ENCODE results near the gene CD36.

The CD36 gene

DNA sequence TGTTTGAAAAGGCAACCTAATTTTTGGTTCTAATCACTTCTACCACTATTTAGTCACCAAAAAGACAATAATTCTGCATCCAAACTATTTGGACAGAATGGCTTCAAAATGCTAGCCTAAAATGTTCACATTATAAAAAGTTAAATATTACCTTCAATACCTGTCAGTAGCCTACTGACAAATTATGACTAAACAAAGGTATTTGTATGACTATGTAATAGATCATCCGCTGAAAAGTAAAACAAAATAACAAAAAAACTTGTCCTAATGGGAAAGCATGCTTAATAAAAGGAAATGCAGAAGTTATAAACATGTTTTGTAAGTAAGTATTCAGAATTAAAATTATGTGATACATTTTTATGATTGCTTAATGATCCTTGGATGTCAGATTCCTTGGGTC, 36.6 kb downstream of the CD36 start:
- no peaks in the 10 kb centered on the region for H3K27me3 ChIP-seq (ENCODE audit: insufficient read depth, low read length)
- H2AFZ ChIP-seq (ENCODE audit: low read length) = no peak overlapping the region
- no peak overlapping the region for H3K27ac ChIP-seq (ENCODE audit: low read depth, low read length, poor library complexity, severe bottlenecking)
- no peaks in the 10 kb centered on the region for H3K4me1 ChIP-seq (ENCODE audit: insufficient read depth, low read length, severe bottlenecking)
- no peaks in the 10 kb centered on the region for H3K79me2 ChIP-seq (ENCODE audit: insufficient read depth, low read length)
- H3K9me3 ChIP-seq (ENCODE audit: low read length) = no peaks in the 10 kb centered on the region
- no peaks in the 10 kb centered on the region for H3K9me2 ChIP-seq (ENCODE audit: low read depth, low read length)
- H3K9ac ChIP-seq (ENCODE audit: low read length) = no peak overlapping the region
- no peaks in the 10 kb centered on the region for H4K20me1 ChIP-seq (ENCODE audit: insufficient read depth, low read length)
- no peaks in the 10 kb centered on the region for H3K36me3 ChIP-seq (ENCODE audit: insufficient read depth, low read length)
- H3F3A ChIP-seq (ENCODE audit: insufficient read depth, low read length) = no peaks in the 10 kb centered on the region
- no peak overlapping the region for H3K4me2 ChIP-seq (ENCODE audit: low read length)
- no peak overlapping the region for H3K4me3 ChIP-seq (ENCODE audit: low read depth, low read length, poor library complexity, severe bottlenecking)
- TF ChIP-seq, protein P1, sequence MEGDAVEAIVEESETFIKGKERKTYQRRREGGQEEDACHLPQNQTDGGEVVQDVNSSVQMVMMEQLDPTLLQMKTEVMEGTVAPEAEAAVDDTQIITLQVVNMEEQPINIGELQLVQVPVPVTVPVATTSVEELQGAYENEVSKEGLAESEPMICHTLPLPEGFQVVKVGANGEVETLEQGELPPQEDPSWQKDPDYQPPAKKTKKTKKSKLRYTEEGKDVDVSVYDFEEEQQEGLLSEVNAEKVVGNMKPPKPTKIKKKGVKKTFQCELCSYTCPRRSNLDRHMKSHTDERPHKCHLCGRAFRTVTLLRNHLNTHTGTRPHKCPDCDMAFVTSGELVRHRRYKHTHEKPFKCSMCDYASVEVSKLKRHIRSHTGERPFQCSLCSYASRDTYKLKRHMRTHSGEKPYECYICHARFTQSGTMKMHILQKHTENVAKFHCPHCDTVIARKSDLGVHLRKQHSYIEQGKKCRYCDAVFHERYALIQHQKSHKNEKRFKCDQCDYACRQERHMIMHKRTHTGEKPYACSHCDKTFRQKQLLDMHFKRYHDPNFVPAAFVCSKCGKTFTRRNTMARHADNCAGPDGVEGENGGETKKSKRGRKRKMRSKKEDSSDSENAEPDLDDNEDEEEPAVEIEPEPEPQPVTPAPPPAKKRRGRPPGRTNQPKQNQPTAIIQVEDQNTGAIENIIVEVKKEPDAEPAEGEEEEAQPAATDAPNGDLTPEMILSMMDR (IDR thresholded peaks at IDR 0.05; ENCODE audit: low read length) = no peak
- TF ChIP-seq EZH2 (IDR thresholded peaks at IDR 0.05; ENCODE audit: borderline replicate concordance, low read length) = no peak

DNA sequence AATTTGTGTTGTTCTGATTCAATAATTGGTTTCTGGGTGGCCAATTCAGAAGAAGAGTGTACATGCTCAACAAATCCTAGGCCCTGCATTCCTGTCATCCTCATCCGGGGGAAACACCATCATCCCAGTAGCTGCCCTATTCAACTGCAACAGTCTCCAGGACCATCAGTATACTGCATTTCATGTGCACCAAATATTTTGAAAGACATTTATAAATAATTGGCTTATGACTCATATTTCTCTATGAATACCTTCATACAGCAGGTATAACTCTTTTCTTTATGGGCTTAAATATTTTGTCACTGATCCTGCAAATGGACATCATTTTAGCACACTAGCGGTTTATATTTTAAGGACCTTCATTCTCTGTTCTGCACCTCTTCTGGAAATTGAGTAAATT, 38.0 kb downstream of the CD36 start:
- no peaks in the 10 kb centered on the region for H3K9me3 ChIP-seq (ENCODE audit: low read length)

GRCh38 chr7:80677629-80678028, 39.2 kb downstream of the CD36 start:
- H3K27me3 ChIP-seq (ENCODE audit: insufficient read depth, low read length) = no peaks in the 10 kb centered on the region
- H3K27ac ChIP-seq (ENCODE audit: low read depth, low read length, poor library complexity, severe bottlenecking) = no peak overlapping the region
- no peak overlapping the region for H3K4me3 ChIP-seq (ENCODE audit: low read depth, low read length, poor library complexity, severe bottlenecking)
- no peak overlapping the region for H3K9ac ChIP-seq (ENCODE audit: low read length)
- H3K9me2 ChIP-seq (ENCODE audit: low read depth, low read length) = no peaks in the 10 kb centered on the region
- H3K36me3 ChIP-seq (ENCODE audit: insufficient read depth, low read length) = no peaks in the 10 kb centered on the region
- no peaks in the 10 kb centered on the region for H3F3A ChIP-seq (ENCODE audit: insufficient read depth, low read length)
- TF ChIP-seq, protein P1 (IDR thresholded peaks at IDR 0.05; ENCODE audit: low read length) = no peak
- TF ChIP-seq EZH2 (IDR thresholded peaks at IDR 0.05; ENCODE audit: borderline replicate concordance, low read length) = no peak
- no peaks in the 10 kb centered on the region for H4K20me1 ChIP-seq (ENCODE audit: insufficient read depth, low read length)
- H3K4me2 ChIP-seq (ENCODE audit: low read length) = no peak overlapping the region
- H3K4me1 ChIP-seq (ENCODE audit: insufficient read depth, low read length, severe bottlenecking) = no peaks in the 10 kb centered on the region
- H3K9me3 ChIP-seq (ENCODE audit: low read length) = no peaks in the 10 kb centered on the region
- H2AFZ ChIP-seq (ENCODE audit: low read length) = no peak overlapping the region
- H3K79me2 ChIP-seq (ENCODE audit: insufficient read depth, low read length) = no peaks in the 10 kb centered on the region

More for the DNA sequence above, 38.0 kb downstream of the CD36 start:
- TF ChIP-seq, protein P1 (IDR thresholded peaks at IDR 0.05; ENCODE audit: low read length) = no peak
- no peak for TF ChIP-seq EZH2 (IDR thresholded peaks at IDR 0.05; ENCODE audit: borderline replicate concordance, low read length)
- no peaks in the 10 kb centered on the region for H3K79me2 ChIP-seq (ENCODE audit: insufficient read depth, low read length)
- no peaks in the 10 kb centered on the region for H3K36me3 ChIP-seq (ENCODE audit: insufficient read depth, low read length)
- H3K4me2 ChIP-seq (ENCODE audit: low read length) = no peak overlapping the region
- no peaks in the 10 kb centered on the region for H3K27me3 ChIP-seq (ENCODE audit: insufficient read depth, low read length)
- H3K9ac ChIP-seq (ENCODE audit: low read length) = no peak overlapping the region
- no peak overlapping the region for H3K27ac ChIP-seq (ENCODE audit: low read depth, low read length, poor library complexity, severe bottlenecking)
- no peak overlapping the region for H3K4me3 ChIP-seq (ENCODE audit: low read depth, low read length, poor library complexity, severe bottlenecking)
- H3F3A ChIP-seq (ENCODE audit: insufficient read depth, low read length) = no peaks in the 10 kb centered on the region
- no peaks in the 10 kb centered on the region for H3K4me1 ChIP-seq (ENCODE audit: insufficient read depth, low read length, severe bottlenecking)
- no peaks in the 10 kb centered on the region for H3K9me2 ChIP-seq (ENCODE audit: low read depth, low read length)
- no peak overlapping the region for H2AFZ ChIP-seq (ENCODE audit: low read length)
- H4K20me1 ChIP-seq (ENCODE audit: insufficient read depth, low read length) = no peaks in the 10 kb centered on the region
